GM10266 (cell line): ENCODE results near the gene PPP1CC.

ENCODE experiments used
- DNase-seq: peaks from one replicate; pipeline ENCODE4 v3.0.0; 2012; ENCODE audit errors: extremely low spot score
- CTCF ChIP-seq: IDR thresholded peaks from 2 replicates; pipeline ENCODE4 v1.5.1; 2012; ENCODE audit warnings: mild to moderate bottlenecking, low read depth; ENCODE audit not compliant: control insufficient read depth, insufficient read depth; ENCODE audit errors: missing control alignments

The PPP1CC gene

GRCh38 chr12:110756611-110757010 lies 13.9 kb upstream of the PPP1CC start:
- DNase-seq, result no peak
- TF ChIP-seq CTCF, result no peak

GRCh38 chr12:110754101-110754793 lies 11.6 kb upstream of the PPP1CC start:
- DNase-seq, result no peak
- TF ChIP-seq CTCF, result no peak

- DNase-seq, result no peak
- no peak for TF ChIP-seq CTCF
Observed at GRCh38 chr12:110750784-110751461, 8.2 kb upstream of the PPP1CC start.

- DNase-seq, result no peak
- no peak for TF ChIP-seq CTCF
Observed at GRCh38 chr12:110746550-110746949, 3.9 kb upstream of the PPP1CC start.

GRCh38 chr12:110745542-110746284 lies 3.0 kb upstream of the PPP1CC start:
- TF ChIP-seq CTCF, result no peak
- no peak for DNase-seq

- no peak for DNase-seq
- no peak for TF ChIP-seq CTCF
Observed at GRCh38 chr12:110744601-110745264, 2.0 kb upstream of the PPP1CC start.

GRCh38 chr12:110744151-110744571 lies 1.5 kb upstream of the PPP1CC start:
- TF ChIP-seq CTCF, result no peak
- DNase-seq, result no peak
